ENCODE results near the gene MGMT.

Gene MGMT

DNA sequence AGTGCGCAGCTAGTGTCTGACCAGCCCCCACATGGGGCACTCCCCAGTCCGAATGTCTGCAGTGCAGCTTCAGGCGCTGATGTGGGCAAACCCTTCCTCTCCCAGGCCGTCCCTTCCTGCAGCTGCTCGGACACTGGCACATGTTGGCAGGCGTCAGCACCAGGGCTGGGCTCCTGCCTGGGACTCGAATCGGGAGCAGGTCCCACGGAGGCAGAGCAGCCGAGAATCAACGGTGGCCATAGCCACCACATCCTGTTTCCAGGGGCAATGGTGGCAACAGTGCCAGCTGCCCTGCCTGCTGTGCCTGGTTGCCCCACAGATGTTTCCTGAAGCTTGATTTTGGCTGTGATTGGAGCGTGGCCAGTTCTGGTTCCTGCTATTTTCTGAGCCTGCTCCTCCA, 65.8 kb downstream of the MGMT start:
- H3K4me1 ChIP-seq (ENCODE audit: insufficient read depth, low read length) = peaks cover 25% of the 10 kb centered on the region
- DNase-seq = peak; percentile 66
- H3K79me2 ChIP-seq (ENCODE audit: insufficient read depth, low read length) = peaks cover 57% of the 10 kb centered on the region
- H4K20me1 ChIP-seq (ENCODE audit: insufficient read depth, low read length) = peaks cover 34% of the 10 kb centered on the region
- H3K4me3 ChIP-seq (ENCODE audit: low read depth in 1 of 2, low read length in 2 of 2) = no peak overlapping the region
- ATAC-seq (ENCODE audit: insufficient read depth, low read depth) = peak; percentile 82
- no peak overlapping the region for H2AFZ ChIP-seq (ENCODE audit: low read depth, low read length)
- H3K27ac ChIP-seq (ENCODE audit: low read length) = peak overlapping the region; percentile 37
- no peaks in the 10 kb centered on the region for H3K27me3 ChIP-seq (ENCODE audit: insufficient read depth, low read length, poor library complexity)
- TF ChIP-seq EZH2 (IDR thresholded peaks at IDR 0.05; ENCODE audit: borderline replicate concordance, low read depth, low read length, severe bottlenecking) = no peak
- TF ChIP-seq, protein P1, sequence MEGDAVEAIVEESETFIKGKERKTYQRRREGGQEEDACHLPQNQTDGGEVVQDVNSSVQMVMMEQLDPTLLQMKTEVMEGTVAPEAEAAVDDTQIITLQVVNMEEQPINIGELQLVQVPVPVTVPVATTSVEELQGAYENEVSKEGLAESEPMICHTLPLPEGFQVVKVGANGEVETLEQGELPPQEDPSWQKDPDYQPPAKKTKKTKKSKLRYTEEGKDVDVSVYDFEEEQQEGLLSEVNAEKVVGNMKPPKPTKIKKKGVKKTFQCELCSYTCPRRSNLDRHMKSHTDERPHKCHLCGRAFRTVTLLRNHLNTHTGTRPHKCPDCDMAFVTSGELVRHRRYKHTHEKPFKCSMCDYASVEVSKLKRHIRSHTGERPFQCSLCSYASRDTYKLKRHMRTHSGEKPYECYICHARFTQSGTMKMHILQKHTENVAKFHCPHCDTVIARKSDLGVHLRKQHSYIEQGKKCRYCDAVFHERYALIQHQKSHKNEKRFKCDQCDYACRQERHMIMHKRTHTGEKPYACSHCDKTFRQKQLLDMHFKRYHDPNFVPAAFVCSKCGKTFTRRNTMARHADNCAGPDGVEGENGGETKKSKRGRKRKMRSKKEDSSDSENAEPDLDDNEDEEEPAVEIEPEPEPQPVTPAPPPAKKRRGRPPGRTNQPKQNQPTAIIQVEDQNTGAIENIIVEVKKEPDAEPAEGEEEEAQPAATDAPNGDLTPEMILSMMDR (IDR thresholded peaks at IDR 0.05; ENCODE audit: borderline replicate concordance, extremely low read depth, low read length, poor library complexity, severe bottlenecking) = no peak
- no peaks in the 10 kb centered on the region for H3K9me3 ChIP-seq (ENCODE audit: insufficient read depth, low read length, severe bottlenecking)
- no peak overlapping the region for H3K4me2 ChIP-seq (ENCODE audit: insufficient read depth, low read length)
- peaks cover 7% of the 10 kb centered on the region for H3K36me3 ChIP-seq (ENCODE audit: insufficient read depth, low read length)
- H3K9ac ChIP-seq (ENCODE audit: low read depth, low read length) = no peak overlapping the region; the same call in 1 of the 2 replicates

DNA sequence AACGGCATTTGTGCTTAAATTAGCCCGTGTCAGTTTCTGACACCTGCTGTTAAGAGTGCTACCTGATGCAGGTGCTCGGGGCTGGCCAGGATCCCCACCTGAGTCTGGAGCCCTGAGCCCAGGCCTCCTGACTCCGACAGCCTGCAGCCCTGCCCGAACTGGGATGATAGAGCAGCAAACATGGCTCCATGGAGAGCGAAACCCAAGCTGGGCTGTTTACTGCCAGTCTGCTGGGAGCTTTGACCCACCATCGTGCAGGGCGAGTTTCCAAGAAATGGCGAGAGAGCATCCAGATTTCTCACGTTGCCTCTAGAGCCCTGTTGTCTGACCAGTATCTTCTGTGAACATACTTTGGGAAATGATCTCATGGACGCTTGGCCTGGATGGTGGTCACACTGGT, 66.2 kb downstream of the MGMT start:
- ATAC-seq (ENCODE audit: insufficient read depth, low read depth) = no peak
- H4K20me1 ChIP-seq (ENCODE audit: insufficient read depth, low read length) = peaks cover 34% of the 10 kb centered on the region
- H3K27ac ChIP-seq (ENCODE audit: low read length) = peak overlapping the region; percentile 37
- no peak overlapping the region for H3K4me2 ChIP-seq (ENCODE audit: insufficient read depth, low read length)
- no peaks in the 10 kb centered on the region for H3K9me3 ChIP-seq (ENCODE audit: insufficient read depth, low read length, severe bottlenecking)
- no peak overlapping the region for H3K4me3 ChIP-seq (ENCODE audit: low read depth in 1 of 2, low read length in 2 of 2)
- no peak for DNase-seq
- TF ChIP-seq, protein P1 (IDR thresholded peaks at IDR 0.05; ENCODE audit: borderline replicate concordance, extremely low read depth, low read length, poor library complexity, severe bottlenecking) = no peak
- TF ChIP-seq EZH2 (IDR thresholded peaks at IDR 0.05; ENCODE audit: borderline replicate concordance, low read depth, low read length, severe bottlenecking) = no peak
- H3K36me3 ChIP-seq (ENCODE audit: insufficient read depth, low read length) = peaks cover 7% of the 10 kb centered on the region
- H3K4me1 ChIP-seq (ENCODE audit: insufficient read depth, low read length) = peaks cover 25% of the 10 kb centered on the region
- no peaks in the 10 kb centered on the region for H3K27me3 ChIP-seq (ENCODE audit: insufficient read depth, low read length, poor library complexity)
- H3K9ac ChIP-seq (ENCODE audit: low read depth, low read length) = no peak overlapping the region; the same call in 1 of the 2 replicates
- peaks cover 52% of the 10 kb centered on the region for H3K79me2 ChIP-seq (ENCODE audit: insufficient read depth, low read length)
- no peak overlapping the region for H2AFZ ChIP-seq (ENCODE audit: low read depth, low read length)

DNA sequence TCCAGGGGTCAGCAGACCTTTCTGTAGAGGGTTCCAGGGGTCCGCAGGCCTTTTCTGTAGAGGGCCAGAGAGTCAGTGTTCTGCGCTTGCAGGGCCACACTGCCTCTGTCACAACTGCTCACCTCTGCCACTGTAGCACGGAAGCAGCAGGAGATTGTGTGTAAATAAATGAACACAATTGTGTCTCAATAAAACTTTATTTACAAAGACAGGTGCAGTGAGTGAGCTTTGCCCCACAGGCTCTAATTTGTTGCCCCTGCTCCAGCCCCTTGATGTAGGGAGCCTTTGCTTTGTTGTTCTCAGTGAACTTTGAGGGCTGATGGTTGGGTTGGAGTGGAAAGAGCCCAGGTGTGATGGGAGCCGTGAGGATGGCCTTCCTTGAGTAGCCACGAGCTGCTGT, 67.8 kb downstream of the MGMT start:
- H3K4me3 ChIP-seq (ENCODE audit: low read depth in 1 of 2, low read length in 2 of 2) = no peak overlapping the region
- no peak overlapping the region for H3K9ac ChIP-seq (ENCODE audit: low read depth, low read length)
- H3K4me2 ChIP-seq (ENCODE audit: insufficient read depth, low read length) = no peak overlapping the region
- peaks cover 7% of the 10 kb centered on the region for H3K36me3 ChIP-seq (ENCODE audit: insufficient read depth, low read length)
- peaks cover 25% of the 10 kb centered on the region for H3K4me1 ChIP-seq (ENCODE audit: insufficient read depth, low read length)
- H2AFZ ChIP-seq (ENCODE audit: low read depth, low read length) = no peak overlapping the region
- H3K79me2 ChIP-seq (ENCODE audit: insufficient read depth, low read length) = peaks cover 49% of the 10 kb centered on the region
- DNase-seq (no peak), ATAC-seq (ENCODE audit: insufficient read depth, low read depth) (no peak)
- H4K20me1 ChIP-seq (ENCODE audit: insufficient read depth, low read length) = peaks cover 34% of the 10 kb centered on the region
- H3K27me3 ChIP-seq (ENCODE audit: insufficient read depth, low read length, poor library complexity) = no peaks in the 10 kb centered on the region
- TF ChIP-seq, protein P1 (IDR thresholded peaks at IDR 0.05; ENCODE audit: borderline replicate concordance, extremely low read depth, low read length, poor library complexity, severe bottlenecking) = no peak
- no peak for TF ChIP-seq EZH2 (IDR thresholded peaks at IDR 0.05; ENCODE audit: borderline replicate concordance, low read depth, low read length, severe bottlenecking)
- no peaks in the 10 kb centered on the region for H3K9me3 ChIP-seq (ENCODE audit: insufficient read depth, low read length, severe bottlenecking)
- no peak overlapping the region for H3K27ac ChIP-seq (ENCODE audit: low read length)

DNA sequence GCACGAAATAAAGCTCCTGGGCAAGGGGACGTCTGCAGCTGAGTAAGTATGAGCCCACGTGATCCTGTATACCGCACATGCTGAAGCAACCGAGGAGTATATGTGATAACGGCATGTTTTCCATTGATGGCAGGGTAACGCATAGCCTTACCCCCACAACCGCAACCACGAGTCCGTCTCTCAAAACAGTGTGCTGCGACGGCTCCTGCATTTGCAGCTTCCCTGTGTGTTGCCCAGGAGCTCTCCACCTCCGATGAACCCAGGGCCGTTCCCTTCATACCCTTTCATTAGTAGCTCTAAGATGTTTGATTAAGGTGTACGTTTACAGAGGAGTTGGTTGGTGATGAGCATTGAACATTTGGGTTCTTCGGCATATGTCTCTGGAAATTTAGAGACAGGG, 69.3 kb downstream of the MGMT start:
- H3K79me2 ChIP-seq (ENCODE audit: insufficient read depth, low read length) = peaks cover 36% of the 10 kb centered on the region
- no peak overlapping the region for H3K9ac ChIP-seq (ENCODE audit: low read depth, low read length)
- no peak overlapping the region for H3K4me3 ChIP-seq (ENCODE audit: low read depth in 1 of 2, low read length in 2 of 2)
- DNase-seq (no peak), ATAC-seq (ENCODE audit: insufficient read depth, low read depth) (no peak)
- no peaks in the 10 kb centered on the region for H3K27me3 ChIP-seq (ENCODE audit: insufficient read depth, low read length, poor library complexity)
- H4K20me1 ChIP-seq (ENCODE audit: insufficient read depth, low read length) = peaks cover 36% of the 10 kb centered on the region
- peaks cover 7% of the 10 kb centered on the region for H3K36me3 ChIP-seq (ENCODE audit: insufficient read depth, low read length)
- H2AFZ ChIP-seq (ENCODE audit: low read depth, low read length) = no peak overlapping the region
- no peaks in the 10 kb centered on the region for H3K9me3 ChIP-seq (ENCODE audit: insufficient read depth, low read length, severe bottlenecking)
- H3K4me1 ChIP-seq (ENCODE audit: insufficient read depth, low read length) = peaks cover 17% of the 10 kb centered on the region
- no peak overlapping the region for H3K27ac ChIP-seq (ENCODE audit: low read length)
- TF ChIP-seq, protein P1 (IDR thresholded peaks at IDR 0.05; ENCODE audit: borderline replicate concordance, extremely low read depth, low read length, poor library complexity, severe bottlenecking) = no peak
- no peak for TF ChIP-seq EZH2 (IDR thresholded peaks at IDR 0.05; ENCODE audit: borderline replicate concordance, low read depth, low read length, severe bottlenecking)
- no peak overlapping the region for H3K4me2 ChIP-seq (ENCODE audit: insufficient read depth, low read length)
